Liver (tissue), 3 donors: ENCODE data around the gene CXCL11.

Source experiments
- CTCF ChIP-seq: fragments of 150-350 bp; IDR thresholded peaks from 2 replicates; pipeline ENCODE4 v1.5.1; 2017; ENCODE audit warnings: improper control_type of control experiment, low read depth, low read length; ENCODE audit not compliant: missing input control
- EGR1 ChIP-seq, 2 donors: IDR thresholded peaks; 2 replicates each; pipeline ENCODE4 v1.6.1; 2016 to 2018; ENCODE audit warnings: antibody characterized with exemption in 2 of 2, low read depth in 2 of 2
- JUND ChIP-seq, 2 donors: IDR thresholded peaks; 2 replicates each; pipeline ENCODE4 v1.6.1; 2016; ENCODE audit warnings: antibody characterized with exemption in 2 of 2
- SP1 ChIP-seq: IDR thresholded peaks from 2 replicates; pipeline ENCODE4 v1.6.1; 2018; ENCODE audit warnings: antibody characterized with exemption, mild to moderate bottlenecking
- TF ChIP-seq, protein P1 (sequence below): IDR thresholded peaks from 2 replicates; pipeline ENCODE4 v1.6.1; 2016; ENCODE audit warnings: antibody characterized with exemption, mild to moderate bottlenecking
- donor health status: healthy.
- donor health status: healthy.

DNA sequence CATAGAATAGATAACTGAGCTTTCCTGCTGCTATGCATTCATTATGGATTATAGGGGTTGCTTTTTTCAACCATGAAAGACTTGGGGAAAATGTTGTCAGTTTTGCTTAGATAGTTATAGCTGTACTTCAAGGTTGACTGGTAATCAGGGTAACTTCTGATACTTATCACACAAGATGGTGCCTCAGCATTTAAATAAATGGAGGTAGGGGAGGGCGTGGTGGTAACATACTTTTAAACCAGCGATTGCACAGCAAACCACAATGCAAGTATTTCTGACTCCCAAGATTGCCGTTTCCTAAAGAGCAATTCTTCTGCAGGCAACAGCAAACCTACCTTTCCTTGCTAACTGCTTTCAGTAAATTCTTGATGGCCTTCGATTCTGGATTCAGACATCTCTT is 13.8 kb downstream of the CXCL11 start:
- TF ChIP-seq JUND (IDR thresholded peaks at IDR 0.05) (no peak), CTCF (no peak), SP1 (no peak), EGR1 (IDR thresholded peaks at IDR 0.05; ENCODE audit: low read depth in 2 of 2) (no peak)
- TF ChIP-seq, protein P1, sequence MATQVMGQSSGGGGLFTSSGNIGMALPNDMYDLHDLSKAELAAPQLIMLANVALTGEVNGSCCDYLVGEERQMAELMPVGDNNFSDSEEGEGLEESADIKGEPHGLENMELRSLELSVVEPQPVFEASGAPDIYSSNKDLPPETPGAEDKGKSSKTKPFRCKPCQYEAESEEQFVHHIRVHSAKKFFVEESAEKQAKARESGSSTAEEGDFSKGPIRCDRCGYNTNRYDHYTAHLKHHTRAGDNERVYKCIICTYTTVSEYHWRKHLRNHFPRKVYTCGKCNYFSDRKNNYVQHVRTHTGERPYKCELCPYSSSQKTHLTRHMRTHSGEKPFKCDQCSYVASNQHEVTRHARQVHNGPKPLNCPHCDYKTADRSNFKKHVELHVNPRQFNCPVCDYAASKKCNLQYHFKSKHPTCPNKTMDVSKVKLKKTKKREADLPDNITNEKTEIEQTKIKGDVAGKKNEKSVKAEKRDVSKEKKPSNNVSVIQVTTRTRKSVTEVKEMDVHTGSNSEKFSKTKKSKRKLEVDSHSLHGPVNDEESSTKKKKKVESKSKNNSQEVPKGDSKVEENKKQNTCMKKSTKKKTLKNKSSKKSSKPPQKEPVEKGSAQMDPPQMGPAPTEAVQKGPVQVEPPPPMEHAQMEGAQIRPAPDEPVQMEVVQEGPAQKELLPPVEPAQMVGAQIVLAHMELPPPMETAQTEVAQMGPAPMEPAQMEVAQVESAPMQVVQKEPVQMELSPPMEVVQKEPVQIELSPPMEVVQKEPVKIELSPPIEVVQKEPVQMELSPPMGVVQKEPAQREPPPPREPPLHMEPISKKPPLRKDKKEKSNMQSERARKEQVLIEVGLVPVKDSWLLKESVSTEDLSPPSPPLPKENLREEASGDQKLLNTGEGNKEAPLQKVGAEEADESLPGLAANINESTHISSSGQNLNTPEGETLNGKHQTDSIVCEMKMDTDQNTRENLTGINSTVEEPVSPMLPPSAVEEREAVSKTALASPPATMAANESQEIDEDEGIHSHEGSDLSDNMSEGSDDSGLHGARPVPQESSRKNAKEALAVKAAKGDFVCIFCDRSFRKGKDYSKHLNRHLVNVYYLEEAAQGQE = no peak
